HepG2 (cell line): Measurements from ENCODE around the gene GRIK1. TPM values are rescaled to one million over a fixed set of nuclear protein-coding genes. Genes with fewer than 3 reads are reported as not detected.

Source experiments
- ATAC-seq: fragments of 200-7000 bp; cut with Tn5 transposase; 3 replicates; pipeline ENCODE4 v1.9.1; 2020; ENCODE audit warnings: mild to moderate bottlenecking, moderate library complexity
- BruUV-seq: library from RNA; stranded (reverse); fragments of 400-500 nt; replicated peaks from 2 replicates; lab custom pipeline; 2021; lab: Mats Ljungman, UMichigan
- CTCF ChIA-PET: fragments of 300-600 bp; formaldehyde crosslinking; extraction: SDS; loops from one replicate; lab custom pipeline; 2021; ENCODE audit warnings: low total read pairs, inconsistent platforms, low intra/inter-chr PET ratio; lab: Yijun Ruan, JAX
- POLR2A ChIA-PET: fragments of 350-600 bp; sonication (Branson Sonifier 250); formaldehyde crosslinking; loops from one replicate; lab custom pipeline; 2020; ENCODE audit warnings: antibody characterized with exemption, inconsistent platforms; lab: Yijun Ruan, JAX
- DNase-seq: peaks from one replicate; pipeline ENCODE4 v3.0.0-alpha.2; 2015; ENCODE audit warnings: low spot score
- FAIRE-seq: peaks from 3 replicates; lab custom pipeline; 2011; peaks lifted over from hg19 to GRCh38; lab: Jason Lieb, UNC
- H2AFZ ChIP-seq: one replicate; pipeline ENCODE4 v1.6.1; 2011; ENCODE audit warnings: low read length, inconsistent platforms
- H3K27ac ChIP-seq: fragments of 300-600 bp; 3 replicates; pipeline ENCODE4 v1.8.0; 2011; ENCODE audit warnings: mixed run types, mild to moderate bottlenecking, mixed read lengths, low read length, inconsistent platforms; ENCODE audit not compliant: insufficient read depth; ENCODE audit errors: extremely low read length
- H3K27me3 ChIP-seq, 2 experiments: fragments of 200-600 bp in 1 of 2; 2 replicates in 1 of 2; 3 replicates in 1 of 2; pipeline versions ENCODE4 v1.6.0 to v1.8.0; 2011; ENCODE audit warnings: low read length in 2 of 2, mild to moderate bottlenecking in 2 of 2, moderate library complexity in 2 of 2, inconsistent platforms in 1 of 2; ENCODE audit not compliant: insufficient read depth in 2 of 2, control insufficient read depth in 1 of 2
- H3K36me3 ChIP-seq, 2 experiments: fragments of 200-600 bp in 1 of 2; replicated peaks in 1 of 2; 2 replicates in 1 of 2; 3 replicates in 1 of 2; pipeline versions ENCODE4 v1.5.1 to v1.8.0; 2011; ENCODE audit warnings: low read length in 2 of 2, inconsistent platforms in 1 of 2; ENCODE audit not compliant: insufficient read depth in 2 of 2, control insufficient read depth in 1 of 2
- H3K4me1 ChIP-seq: 2 replicates; pipeline ENCODE4 v1.5.1; 2012; ENCODE audit warnings: low read length, inconsistent platforms; ENCODE audit not compliant: insufficient read depth
- H3K4me2 ChIP-seq: 2 replicates; pipeline ENCODE4 v1.6.0; 2011; ENCODE audit warnings: low read depth, low read length, inconsistent platforms
- H3K4me3 ChIP-seq, 3 experiments: fragments of 200-600 bp in 1 of 3; sonication (generic), shearing (Covaris generic) in 1 of 3; replicated peaks in 1 of 3; 2 replicates each; pipeline ENCODE4 v1.5.1; 2011 to 2016; ENCODE audit warnings: low read length in 3 of 3, inconsistent platforms in 2 of 3, low read depth in 2 of 3, mild to moderate bottlenecking in 2 of 3, control low read depth in 1 of 3, mixed read lengths in 1 of 3; ENCODE audit not compliant: insufficient read depth in 1 of 3
- H3K79me2 ChIP-seq: one replicate; pipeline ENCODE4 v1.6.1; 2011; ENCODE audit warnings: low read length, inconsistent platforms; ENCODE audit not compliant: insufficient read depth
- H3K9ac ChIP-seq: 2 replicates; pipeline ENCODE4 v1.6.0; 2011; ENCODE audit warnings: mild to moderate bottlenecking, low read depth, low read length, inconsistent platforms; ENCODE audit not compliant: insufficient read depth
- H3K9me3 ChIP-seq: 2 replicates; pipeline ENCODE4 v1.5.1; 2012; ENCODE audit warnings: mild to moderate bottlenecking, low read length
- H4K20me1 ChIP-seq: 2 replicates; pipeline ENCODE4 v1.6.0; 2011; ENCODE audit warnings: inconsistent platforms, mild to moderate bottlenecking, low read length, moderate library complexity; ENCODE audit not compliant: insufficient read depth
- BRD4 ChIP-seq: sonication (generic); formaldehyde crosslinking; IDR thresholded peaks from 2 replicates; pipeline ENCODE4 v1.4.0; 2020; ENCODE audit warnings: missing genetic modification reagents
- JDP2 ChIP-seq: sonication (generic); formaldehyde crosslinking; IDR thresholded peaks from 2 replicates; pipeline ENCODE4 v1.8.1; 2022; ENCODE audit warnings: missing genetic modification reagents, borderline replicate concordance
- KAT2B ChIP-seq: fragments of 150-350 bp; IDR thresholded peaks from 2 replicates; pipeline ENCODE4 v1.6.1; 2014; ENCODE audit warnings: low read depth, low read length, borderline replicate concordance
- SETDB1 ChIP-seq: sonication (generic); formaldehyde crosslinking; IDR thresholded peaks from 2 replicates; pipeline ENCODE4 v1.5.1; 2020; ENCODE audit warnings: missing genetic modification reagents, mild to moderate bottlenecking, borderline replicate concordance
- ZBTB37 ChIP-seq: sonication (generic); formaldehyde crosslinking; IDR thresholded peaks from 2 replicates; pipeline ENCODE4 v1.4.0; 2020; ENCODE audit warnings: mild to moderate bottlenecking, missing genetic modification reagents
- ZBTB46 ChIP-seq: sonication (generic); formaldehyde crosslinking; IDR thresholded peaks from 2 replicates; pipeline ENCODE4 v1.4.0; 2020; ENCODE audit warnings: mild to moderate bottlenecking, missing genetic modification reagents, borderline replicate concordance
- ZNF235 ChIP-seq: sonication (generic); formaldehyde crosslinking; IDR thresholded peaks from 2 replicates; pipeline ENCODE4 v1.8.1; 2023; ENCODE audit warnings: mild to moderate bottlenecking, missing genetic modification reagents, borderline replicate concordance
- ZNF264 ChIP-seq: sonication (generic); formaldehyde crosslinking; IDR thresholded peaks from 2 replicates; pipeline ENCODE4 v1.4.0; 2020; ENCODE audit warnings: missing genetic modification reagents
- ZNF710 ChIP-seq: sonication (generic); formaldehyde crosslinking; IDR thresholded peaks from 2 replicates; pipeline ENCODE4 v1.5.0; 2020; ENCODE audit warnings: mild to moderate bottlenecking, missing genetic modification reagents, borderline replicate concordance
- ZNF775 ChIP-seq: sonication (generic); formaldehyde crosslinking; IDR thresholded peaks from 2 replicates; pipeline ENCODE4 v1.4.0; 2020; ENCODE audit warnings: missing genetic modification reagents, mild to moderate bottlenecking, moderate library complexity, borderline replicate concordance
- WGBS: methylation state at CpG from one replicate; pipeline ENCODE4 v1.1.6; 2017; ENCODE audit warnings: low lambda C conversion rate; 5-methylcytosine and 5-hydroxymethylcytosine counted together
- in situ Hi-C: cut with HindIII; loops from 2 replicates; pipeline ENCODE4 v1.10.0; 2017; ENCODE audit warnings: low pct_unique_long_range_greater_than_20kb; ENCODE audit not compliant: extremely low pct_ligation_motif_present
- intact Hi-C: fragments of 100-400 bp; cut with micrococcal nuclease; formaldehyde crosslinking; loops from one replicate; pipeline ENCODE4 v1.10.0; 2022; ENCODE audit not compliant: unreplicated experiment
- polyA plus RNA-seq, 8 experiments: library from polyadenylated mRNA; depleted of rRNA in 3 of 8; stranded (reverse) in 7 of 8; unstranded in 1 of 8; fragments of >200 nt; fragmentation: Illumina TruSeq in 4 of 8; extraction: Trizol in 4 of 8; gene quantifications; 2 replicates each; pipeline versions ENCODE4 v1.2.1 to v1.2.3, GENCODE V29; 2011 to 2016; ENCODE audit warnings: low read depth in 4 of 8, missing spikeins in 1 of 8, mixed read lengths in 1 of 8; ENCODE audit not compliant: insufficient read depth in 1 of 8
- total RNA-seq, 5 experiments: library from RNA; depleted of rRNA; stranded (reverse); fragments of >200 nt; fragmentation: Illumina TruSeq; extraction: Trizol; gene quantifications; 2 replicates each; pipeline ENCODE4 v1.2.3, GENCODE V29; 2016; ENCODE audit warnings: low read depth in 1 of 5

Gene GRIK1
- total and polyA plus RNA-seq, 2 of the 13 experiments (the other 11 are each of a cell fraction or from before 2014, with no cell fraction given) = not detected

GRCh38 chr21:29805105-29805504 lies 134.7 kb downstream of the GRIK1 start:
- ChIA-PET POLR2A (no interaction called here), CTCF (no interaction called here)
- Histone ChIP-seq H3K9me3 (no peaks in the 10 kb centered on the region), H3K79me2 (no peaks in the 10 kb centered on the region), H3K27ac (no peak overlapping the region), H3K9ac (no peak overlapping the region), H3K4me2 (no peak overlapping the region), H4K20me1 (no peaks in the 10 kb centered on the region), H3K27me3 (no peaks in the 10 kb centered on the region), H3K36me3 (no peaks in the 10 kb centered on the region), H3K4me1 (no peaks in the 10 kb centered on the region), H2AFZ (no peak overlapping the region), H3K4me3 (no peak overlapping the region)
- FAIRE-seq = no peak
- in situ Hi-C loops (no loop called here), intact Hi-C loops (no loop called here)
- DNase-seq = no peak
- 11% methylated on average over 1 of the region's 1 CpG for WGBS
- ATAC-seq = no peak
- TF ChIP-seq ZNF235 = no peak
- no peak for TF ChIP-seq ZNF264 (CRISPR knock-in tag)
- TF ChIP-seq BRD4 (CRISPR knock-in tag) = no peak
- TF ChIP-seq ZNF775 (CRISPR knock-in tag) = no peak
- TF ChIP-seq ZBTB37 (CRISPR knock-in tag) = no peak
- TF ChIP-seq JDP2 (CRISPR knock-in tag) = no peak
- no peak for TF ChIP-seq KAT2B
- TF ChIP-seq ZBTB46 (CRISPR knock-in tag) = no peak
- TF ChIP-seq SETDB1 = no peak
- no peak for TF ChIP-seq ZNF710 (CRISPR knock-in tag)
- BruUV-seq = no TSS peak
